Tibial nerve (tissue), 4 donors: ENCODE data around the gene FBLN1. TPM values are rescaled to one million over a fixed set of nuclear protein-coding genes. Genes with fewer than 3 reads are reported as not detected.

ENCODE experiments used
- DNase-seq, 2 donors: peaks; one replicate each; pipeline ENCODE4 v3.0.0-alpha.2; 2019; ENCODE audit warnings: low spot score in 2 of 2
- H3K27ac ChIP-seq, 4 donors: fragments of 200-600 bp; sonication (generic) in 3 of 4; one replicate each; pipeline ENCODE4 v1.5.1; 2017 to 2019; ENCODE audit warnings: mild to moderate bottlenecking in 1 of 4
- H3K27me3 ChIP-seq, 2 donors: fragments of 200-600 bp; sonication (generic) in 1 of 2; one replicate each; pipeline versions ENCODE4 v1.5.1 to v1.6.0; 2017 to 2019
- H3K36me3 ChIP-seq, 3 donors: fragments of 200-600 bp; sonication (generic); one replicate each; pipeline ENCODE4 v1.5.1; 2018 to 2019
- H3K4me1 ChIP-seq, 4 donors: fragments of 200-600 bp; sonication (generic) in 3 of 4; one replicate each; pipeline ENCODE4 v1.5.1; 2017 to 2019
- H3K4me3 ChIP-seq, 4 donors: fragments of 200-600 bp; sonication (generic) in 3 of 4; one replicate each; pipeline ENCODE4 v1.5.1; 2017 to 2019; ENCODE audit warnings: mild to moderate bottlenecking in 1 of 4, moderate library complexity in 1 of 4
- H3K9me3 ChIP-seq, 4 donors: fragments of 200-600 bp; sonication (generic) in 3 of 4; one replicate each; pipeline ENCODE4 v1.5.1; 2017 to 2019
- CTCF ChIP-seq, 5 experiments: fragments of 200-600 bp in 3 of 5; fragments of 450-650 bp in 2 of 5; sonication (generic) in 3 of 5; IDR thresholded peaks; one replicate each; pipeline ENCODE4 v1.5.1; 2016 to 2019; ENCODE audit warnings: antibody characterized with exemption in 5 of 5, mild to moderate bottlenecking in 3 of 5, moderate library complexity in 2 of 5
- EP300 ChIP-seq, 2 donors: sonication (generic); formaldehyde crosslinking; IDR thresholded peaks; one replicate each; pipeline ENCODE4 v1.6.1; 2017; ENCODE audit warnings: antibody characterized with exemption in 2 of 2, mild to moderate bottlenecking in 1 of 2
- POLR2A ChIP-seq, 2 donors: fragments of 450-650 bp; IDR thresholded peaks; one replicate each; pipeline ENCODE4 v1.6.1; 2017; ENCODE audit warnings: antibody characterized with exemption in 2 of 2, mild to moderate bottlenecking in 2 of 2, moderate library complexity in 2 of 2
- WGBS, 2 donors: methylation state at CpG; one replicate each; pipeline ENCODE4 v1.1.5; 2018; 5-methylcytosine and 5-hydroxymethylcytosine counted together
- total RNA-seq, 4 donors: library from RNA; depleted of rRNA; stranded (reverse); fragments of >200 nt; gene quantifications; one replicate each; pipeline ENCODE4 v1.1.0, GENCODE V29; 2016

FBLN1 gene
- total RNA-seq, 4 donors from 2014 or later = 172 to 1,145 (median 351) TPM

GRCh38 chr22:45579806-45580725, 77.4 kb downstream of the FBLN1 start:
- TF ChIP-seq EP300 (IDR thresholded peaks at IDR 0.05) (no peak), POLR2A (IDR thresholded peaks at IDR 0.05) (no peak), CTCF (IDR thresholded peaks at IDR 0.05) (no peak)
- DNase-seq = no peak
- 81 to 82% methylated on average over 26 to 29 of the region's 29 CpGs for WGBS, 2 donors

DNA sequence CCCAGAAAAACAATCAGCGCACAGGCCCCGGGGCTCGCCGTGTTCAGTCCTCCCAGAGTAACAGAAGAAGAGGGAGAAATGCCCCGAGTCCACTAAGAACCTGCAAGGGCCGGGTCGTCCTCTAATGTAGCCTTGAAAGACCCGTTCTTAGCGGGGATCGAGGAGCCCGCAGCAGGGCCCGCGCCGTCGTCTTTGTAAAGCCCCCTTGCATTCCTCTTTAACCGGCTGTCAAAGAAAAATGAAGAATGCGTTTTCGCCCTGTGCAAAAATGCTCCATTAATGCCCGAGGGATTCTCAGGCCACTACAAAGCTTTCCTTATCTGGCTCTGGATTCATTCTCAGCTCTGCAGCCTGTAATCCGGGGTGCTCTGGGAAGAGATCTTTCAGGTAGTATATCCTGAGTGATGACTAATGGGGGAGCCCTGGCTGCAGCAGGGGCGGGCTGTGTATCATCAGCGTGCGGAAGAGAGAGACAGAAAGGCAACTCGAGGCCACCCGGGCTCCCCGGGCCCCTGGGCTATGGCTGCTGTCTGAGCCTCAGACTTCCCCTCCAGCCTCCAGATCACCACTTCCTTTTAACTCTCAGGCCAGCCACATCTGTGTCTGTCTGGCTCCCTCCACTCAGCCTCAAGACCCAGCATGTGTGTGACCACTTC, 78.2 kb downstream of the FBLN1 start:
- Histone ChIP-seq H3K27me3 (peaks cover 0 to 8% of the 10 kb centered on the region in 2 donors), H3K9me3 (no peaks in the 10 kb centered on the region), H3K27ac (no peak overlapping the region), H3K4me1 (peaks cover 0 to 32% (median 0%) of the 10 kb centered on the region in 4 donors), H3K4me3 (no peak overlapping the region), H3K36me3 (peaks cover 0 to 2% (median 0%) of the 10 kb centered on the region in 3 donors)
- TF ChIP-seq CTCF (IDR thresholded peaks at IDR 0.05) = no peak
- TF ChIP-seq POLR2A (IDR thresholded peaks at IDR 0.05) = no peak
- TF ChIP-seq EP300 (IDR thresholded peaks at IDR 0.05) = no peak
- DNase-seq = no peak
- 59 to 73% methylated on average over 26 of the region's 26 CpGs for WGBS, 2 donors

More at GRCh38 chr22:45579806-45580725, 77.4 kb downstream of the FBLN1 start:
- Histone ChIP-seq H3K27ac (no peak overlapping the region), H3K9me3 (no peaks in the 10 kb centered on the region), H3K4me3 (no peak overlapping the region), H3K4me1 (peaks cover 0 to 25% (median 0%) of the 10 kb centered on the region in 4 donors), H3K27me3 (peaks cover 0 to 8% of the 10 kb centered on the region in 2 donors), H3K36me3 (peaks cover 0 to 2% (median 0%) of the 10 kb centered on the region in 3 donors)

DNA sequence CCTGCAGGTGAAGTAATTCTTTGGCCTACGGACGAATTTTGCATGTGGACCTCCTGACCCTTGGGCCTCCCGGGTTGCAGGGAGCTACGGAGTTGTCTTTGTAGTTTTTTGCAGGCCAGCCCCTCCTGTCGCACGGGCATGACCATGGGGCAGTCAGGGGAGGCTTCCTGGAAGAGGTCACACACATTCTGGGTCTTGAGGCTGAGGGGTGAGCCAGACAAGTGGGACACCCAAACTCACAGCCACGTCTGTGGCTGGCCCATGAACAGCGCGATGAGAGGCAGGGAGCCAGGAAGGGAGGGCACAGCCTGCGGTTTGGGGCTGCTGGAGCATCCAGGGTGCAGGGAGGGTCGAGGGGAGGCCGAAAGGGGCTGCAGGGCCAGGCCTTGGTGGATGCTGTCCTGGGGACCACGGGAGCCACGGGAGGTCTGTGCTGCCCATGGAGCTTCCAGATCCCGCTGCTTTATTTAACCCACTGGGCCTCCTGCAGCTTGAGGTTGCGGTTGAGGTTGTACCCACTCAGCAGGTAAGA, 78.9 kb downstream of the FBLN1 start:
- peaks cover 0 to 35% (median 0%) of the 10 kb centered on the region in 4 donors for H3K4me1 ChIP-seq
- WGBS, 2 donors = 80 to 87% methylated on average over 16 of the region's 16 CpGs
- H3K4me3 ChIP-seq = no peak overlapping the region
- H3K36me3 ChIP-seq = peaks cover 0 to 2% (median 0%) of the 10 kb centered on the region in 3 donors
- DNase-seq = no peak
- no peak overlapping the region for H3K27ac ChIP-seq
- peaks cover 0 to 3% of the 10 kb centered on the region in 2 donors for H3K27me3 ChIP-seq
- H3K9me3 ChIP-seq = no peaks in the 10 kb centered on the region
- no peak for TF ChIP-seq EP300 (IDR thresholded peaks at IDR 0.05)
- TF ChIP-seq POLR2A (IDR thresholded peaks at IDR 0.05) = no peak
- TF ChIP-seq CTCF (IDR thresholded peaks at IDR 0.05) = no peak

- peaks cover 0 to 35% (median 0%) of the 10 kb centered on the region in 4 donors for H3K4me1 ChIP-seq
- no peak for DNase-seq
Measured at GRCh38 chr22:45582236-45582954, 79.7 kb downstream of the FBLN1 start.

More at GRCh38 chr22:45582236-45582954, 79.7 kb downstream of the FBLN1 start:
- WGBS, 2 donors = 66 to 67% methylated on average over 15 of the region's 15 CpGs
- H3K27ac ChIP-seq = no peak overlapping the region
- peaks cover 0 to 2% (median 0%) of the 10 kb centered on the region in 3 donors for H3K36me3 ChIP-seq
- H3K27me3 ChIP-seq = peaks cover 0 to 3% of the 10 kb centered on the region in 2 donors
- TF ChIP-seq POLR2A (IDR thresholded peaks at IDR 0.05) = no peak
- no peak for TF ChIP-seq CTCF (IDR thresholded peaks at IDR 0.05)
- TF ChIP-seq EP300 (IDR thresholded peaks at IDR 0.05) = no peak
- no peak overlapping the region for H3K4me3 ChIP-seq
- no peaks in the 10 kb centered on the region for H3K9me3 ChIP-seq
